IMR-90 (cell line): Measurements from ENCODE around the gene LONP1. TPM values are rescaled to one million over a fixed set of nuclear protein-coding genes. Genes with fewer than 3 reads are reported as not detected.

ENCODE experiments used
- ATAC-seq: fragments of 200-7000 bp; cut with Tn5 transposase; 2 replicates; pipeline ENCODE4 v1.9.1; 2020; ENCODE audit warnings: low read depth, mild to moderate bottlenecking, moderate library complexity
- BruUV-seq: library from RNA; stranded (reverse); fragments of 400-500 nt; replicated peaks from 2 replicates; lab custom pipeline; 2021; lab: Mats Ljungman, UMichigan
- CTCF ChIA-PET: fragments of 300-600 bp; formaldehyde crosslinking; extraction: SDS; loops from one replicate; lab custom pipeline; 2021; ENCODE audit warnings: antibody characterized with exemption; lab: Yijun Ruan, JAX
- POLR2A ChIA-PET: fragments of 300-600 bp; sonication (Branson Sonifier 250); formaldehyde crosslinking; loops from one replicate; lab custom pipeline; 2022; ENCODE audit warnings: antibody characterized with exemption; ENCODE audit not compliant: unreplicated experiment; lab: Charles Lee
- DNase-seq: peaks from one replicate; pipeline ENCODE4 v3.0.0; 2013
- H2AFZ ChIP-seq: replicated peaks from 2 replicates; pipeline ENCODE3; 2013; ENCODE audit warnings: low read length, mild to moderate bottlenecking; ENCODE audit not compliant: poor library complexity
- H2AK5ac ChIP-seq: 2 replicates; pipeline ENCODE4 v1.6.1; 2013; ENCODE audit warnings: low read depth, low read length, inconsistent platforms
- H2AK9ac ChIP-seq: replicated peaks from 2 replicates; pipeline ENCODE3; 2013; ENCODE audit warnings: mild to moderate bottlenecking, low read depth, low read length, moderate library complexity; ENCODE audit not compliant: poor library complexity
- H2BK120ac ChIP-seq: 2 replicates; pipeline ENCODE4 v1.6.1; 2013; ENCODE audit warnings: low read depth, low read length, inconsistent platforms
- H2BK15ac ChIP-seq: 3 replicates; pipeline ENCODE4 v1.6.1; 2013; ENCODE audit warnings: low read depth, low read length, inconsistent platforms
- H2BK20ac ChIP-seq: 2 replicates; pipeline ENCODE4 v1.6.1; 2013; ENCODE audit warnings: low read depth, mild to moderate bottlenecking, inconsistent platforms, low read length, moderate library complexity
- H2BK5ac ChIP-seq: 2 replicates; pipeline ENCODE4 v1.6.1; 2013; ENCODE audit warnings: mild to moderate bottlenecking, low read depth, low read length, inconsistent platforms; ENCODE audit not compliant: poor library complexity, severe bottlenecking
- H3K14ac ChIP-seq: replicated peaks from 2 replicates; pipeline ENCODE4 v1.6.1; 2013; ENCODE audit warnings: low read depth, low read length, inconsistent platforms
- H3K18ac ChIP-seq: 2 replicates; pipeline ENCODE4 v1.6.1; 2013; ENCODE audit warnings: low read depth, low read length, control low read depth
- H3K23ac ChIP-seq: 2 replicates; pipeline ENCODE4 v1.6.1; 2013; ENCODE audit warnings: low read depth, low read length, inconsistent platforms
- H3K27ac ChIP-seq: 2 replicates; pipeline ENCODE4 v1.5.1; 2013; ENCODE audit warnings: mild to moderate bottlenecking, control low read depth, low read length; ENCODE audit not compliant: insufficient read depth
- H3K27me3 ChIP-seq: 2 replicates; pipeline ENCODE4 v1.6.1; 2013; ENCODE audit warnings: low read length; ENCODE audit not compliant: control insufficient read depth, insufficient read depth
- H3K36me3 ChIP-seq: 2 replicates; pipeline ENCODE4 v1.6.1; 2013; ENCODE audit warnings: low read length, mixed read lengths; ENCODE audit not compliant: control insufficient read depth, insufficient read depth
- H3K4ac ChIP-seq: 2 replicates; pipeline ENCODE4 v1.6.1; 2013; ENCODE audit warnings: low read depth, low read length, inconsistent platforms
- H3K4me1 ChIP-seq: 2 replicates; pipeline ENCODE4 v1.6.1; 2013; ENCODE audit warnings: low read length, mixed read lengths; ENCODE audit not compliant: control insufficient read depth, insufficient read depth
- H3K4me2 ChIP-seq: 2 replicates; pipeline ENCODE4 v1.6.1; 2013; ENCODE audit warnings: low read depth, mild to moderate bottlenecking, control low read depth, low read length, moderate library complexity
- H3K4me3 ChIP-seq: 2 replicates; pipeline ENCODE4 v1.5.1; 2013; ENCODE audit warnings: low read depth, mild to moderate bottlenecking, control low read depth, low read length, moderate library complexity; ENCODE audit not compliant: insufficient read depth
- H3K56ac ChIP-seq: 2 replicates; pipeline ENCODE4 v1.6.1; 2013; ENCODE audit warnings: low read length, inconsistent platforms; ENCODE audit not compliant: insufficient read depth; ENCODE audit errors: extremely low read depth
- H3K79me1 ChIP-seq, 2 experiments: 2 replicates each; pipeline ENCODE4 v1.6.1; 2013; ENCODE audit warnings: low read length in 2 of 2, inconsistent platforms in 1 of 2, low read depth in 1 of 2
- H3K9ac ChIP-seq: 2 replicates; pipeline ENCODE4 v1.6.1; 2013; ENCODE audit warnings: low read depth, low read length, control low read depth
- H3K9me1 ChIP-seq: 2 replicates; pipeline ENCODE4 v1.6.1; 2013; ENCODE audit warnings: low read length, inconsistent platforms; ENCODE audit not compliant: insufficient read depth
- H3K9me3 ChIP-seq: 2 replicates; pipeline ENCODE4 v1.6.1; 2013; ENCODE audit warnings: low read length; ENCODE audit not compliant: control insufficient read depth, insufficient read depth
- H4K20me1 ChIP-seq: 2 replicates; pipeline ENCODE4 v1.6.1; 2013; ENCODE audit warnings: low read length, inconsistent platforms; ENCODE audit not compliant: insufficient read depth
- H4K5ac ChIP-seq: 2 replicates; pipeline ENCODE4 v1.6.1; 2013; ENCODE audit warnings: mild to moderate bottlenecking, low read depth, low read length, control low read depth
- H4K8ac ChIP-seq, 2 experiments: 2 replicates each; pipeline ENCODE4 v1.6.1; 2013; ENCODE audit warnings: low read depth in 2 of 2, low read length in 2 of 2, control low read depth in 1 of 2, inconsistent platforms in 1 of 2
- H4K91ac ChIP-seq: 2 replicates; pipeline ENCODE4 v1.6.1; 2013; ENCODE audit warnings: low read depth, low read length, inconsistent platforms; ENCODE audit not compliant: insufficient read depth
- CHD1 ChIP-seq: IDR thresholded peaks from 2 replicates; pipeline ENCODE4 v1.6.1; 2012; ENCODE audit warnings: low read depth, low read length, improper control_type of control experiment
- FOS ChIP-seq: fragments of 150-350 bp; IDR thresholded peaks from 2 replicates; pipeline ENCODE4 v1.6.1; 2016; ENCODE audit warnings: low read depth, low read length
- MAZ ChIP-seq: IDR thresholded peaks from 2 replicates; pipeline ENCODE4 v1.6.1; 2012; ENCODE audit warnings: low read depth, mild to moderate bottlenecking, low read length, improper control_type of control experiment, moderate library complexity, borderline replicate concordance
- MXI1 ChIP-seq: IDR thresholded peaks from 2 replicates; pipeline ENCODE4 v1.6.1; 2012; ENCODE audit warnings: low read depth, mild to moderate bottlenecking, low read length, moderate library complexity, borderline replicate concordance
- RCOR1 ChIP-seq: IDR thresholded peaks from 2 replicates; pipeline ENCODE4 v1.6.1; 2012; ENCODE audit warnings: mild to moderate bottlenecking, low read length, improper control_type of control experiment; ENCODE audit not compliant: insufficient replicate concordance
- SMC3 ChIP-seq: fragments of 150-350 bp; IDR thresholded peaks from 2 replicates; pipeline ENCODE4 v1.6.1; 2016; ENCODE audit warnings: low read depth, mild to moderate bottlenecking, antibody characterized with exemption, low read length, moderate library complexity
- WGBS, 2 experiments: methylation state at CpG; one replicate each; pipeline versions ENCODE4 v1.1.5 to v1.1.7; 2013; ENCODE audit warnings: missing lambda C conversion rate in 2 of 2; ENCODE audit not compliant: insufficient read length in 1 of 2; ENCODE audit errors: extremely low coverage in 2 of 2; 5-methylcytosine and 5-hydroxymethylcytosine counted together
- dilution Hi-C: fragments of 300-500 bp; cut with HindIII; formaldehyde crosslinking; loops from one replicate; pipeline ENCODE4 v1.14.3; 2018; ENCODE audit warnings: low sequenced_read_pairs; ENCODE audit not compliant: unreplicated experiment
- in situ Hi-C: fragments of 300-500 bp; cut with MboI; formaldehyde crosslinking; loops from 3 replicates; pipeline ENCODE4 v1.14.3; 2019; ENCODE audit warnings: low sequenced_read_pairs, inconsistent platforms, mixed read lengths
- intact Hi-C: fragments of 100-400 bp; cut with micrococcal nuclease; formaldehyde crosslinking; loops from 2 replicates; pipeline ENCODE4 v1.10.0; 2022
- polyA plus RNA-seq, 3 experiments: library from polyadenylated mRNA; depleted of rRNA; stranded (reverse); fragments of >200 nt; gene quantifications; 2 replicates each; pipeline ENCODE4 v1.2.3, GENCODE V29; 2012; ENCODE audit warnings: low replicate concordance in 1 of 3
- total RNA-seq: library from RNA; depleted of rRNA; stranded (reverse); fragments of >200 nt; gene quantifications from 2 replicates; pipeline ENCODE4 v1.2.3, GENCODE V29; 2012
- TF ChIP-seq, protein P1 (sequence below): fragments of 150-350 bp; IDR thresholded peaks from 2 replicates; pipeline ENCODE4 v1.6.1; 2016; ENCODE audit warnings: low read depth, mild to moderate bottlenecking, low read length, moderate library complexity, borderline replicate concordance
- TF ChIP-seq, protein P2 (sequence below): fragments of 150-350 bp; IDR thresholded peaks from 2 replicates; pipeline ENCODE4 v1.6.1; 2017; ENCODE audit warnings: mild to moderate bottlenecking, antibody characterized with exemption, low read length, low read depth

Gene LONP1
- total and polyA plus RNA-seq, 2 of the 4 experiments (the other 2 are of a cell fraction) = 64.2 to 93.2 TPM

DNA sequence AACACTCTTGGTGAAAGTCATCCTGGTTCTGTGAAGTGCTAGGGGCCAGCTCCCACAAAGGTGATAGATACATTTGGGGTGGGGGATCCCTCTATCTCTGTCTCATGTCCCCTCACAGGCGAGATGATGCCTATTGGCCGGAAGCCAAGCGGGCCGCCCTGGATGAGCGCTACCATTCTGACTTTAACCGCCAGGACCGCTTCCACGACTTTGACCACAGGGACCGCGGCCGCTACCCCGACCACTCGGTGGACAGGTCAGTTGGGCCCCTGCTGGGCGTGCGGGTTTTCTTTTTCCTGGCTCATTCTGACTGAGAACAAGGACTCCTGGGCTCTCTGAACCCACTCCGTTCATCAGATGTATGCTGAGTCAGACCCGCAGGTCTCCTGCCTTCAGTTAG is 56.0 kb downstream of the LONP1 start:
- no TSS peak for BruUV-seq
- intact Hi-C loops = no loop called here

More for the DNA sequence above, 56.0 kb downstream of the LONP1 start:
- Histone ChIP-seq H3K4me1 (no peaks in the 10 kb centered on the region), H3K18ac (no peak overlapping the region), H2BK5ac (no peak overlapping the region), H4K91ac (no peak overlapping the region), H3K4me3 (no peak overlapping the region), H3K36me3 (peaks cover 78% of the 10 kb centered on the region), H3K27me3 (no peaks in the 10 kb centered on the region), H2AK9ac (no peak overlapping the region), H3K23ac (no peak overlapping the region), H3K4ac (no peak overlapping the region), H2BK20ac (no peak overlapping the region), H2BK15ac (no peak overlapping the region), H3K79me1 (peaks cover 0 to 49% of the 10 kb centered on the region in 2 experiments; a peak in 3 of 4 replicates), H2BK120ac (no peak overlapping the region), H4K8ac (no peak overlapping the region), H3K9me3 (no peaks in the 10 kb centered on the region), H3K14ac (no peak overlapping the region), H3K9me1 (peaks cover 6% of the 10 kb centered on the region; the same call in 1 of the 2 replicates), H4K20me1 (peaks cover 31% of the 10 kb centered on the region), H3K4me2 (no peak overlapping the region), H4K5ac (no peak overlapping the region), H2AFZ (no peak overlapping the region), H3K56ac (no peak overlapping the region), H2AK5ac (no peak overlapping the region), H3K9ac (no peak overlapping the region), H3K27ac (no peak overlapping the region)
- ATAC-seq (no peak), DNase-seq (no peak)
- dilution Hi-C loops = no loop called here
- ChIA-PET POLR2A (no interaction called here), CTCF (no interaction called here)
- WGBS, 2 experiments = 96% methylated on average over 9 of the region's 17 CpGs; no CpG with 5 or more reads in 1 of the 2 experiments
- TF ChIP-seq RCOR1 = no peak
- no peak for TF ChIP-seq MXI1
- no peak for TF ChIP-seq MAZ
- TF ChIP-seq, protein P1, sequence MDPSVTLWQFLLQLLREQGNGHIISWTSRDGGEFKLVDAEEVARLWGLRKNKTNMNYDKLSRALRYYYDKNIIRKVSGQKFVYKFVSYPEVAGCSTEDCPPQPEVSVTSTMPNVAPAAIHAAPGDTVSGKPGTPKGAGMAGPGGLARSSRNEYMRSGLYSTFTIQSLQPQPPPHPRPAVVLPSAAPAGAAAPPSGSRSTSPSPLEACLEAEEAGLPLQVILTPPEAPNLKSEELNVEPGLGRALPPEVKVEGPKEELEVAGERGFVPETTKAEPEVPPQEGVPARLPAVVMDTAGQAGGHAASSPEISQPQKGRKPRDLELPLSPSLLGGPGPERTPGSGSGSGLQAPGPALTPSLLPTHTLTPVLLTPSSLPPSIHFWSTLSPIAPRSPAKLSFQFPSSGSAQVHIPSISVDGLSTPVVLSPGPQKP = no peak
- TF ChIP-seq, protein P2, sequence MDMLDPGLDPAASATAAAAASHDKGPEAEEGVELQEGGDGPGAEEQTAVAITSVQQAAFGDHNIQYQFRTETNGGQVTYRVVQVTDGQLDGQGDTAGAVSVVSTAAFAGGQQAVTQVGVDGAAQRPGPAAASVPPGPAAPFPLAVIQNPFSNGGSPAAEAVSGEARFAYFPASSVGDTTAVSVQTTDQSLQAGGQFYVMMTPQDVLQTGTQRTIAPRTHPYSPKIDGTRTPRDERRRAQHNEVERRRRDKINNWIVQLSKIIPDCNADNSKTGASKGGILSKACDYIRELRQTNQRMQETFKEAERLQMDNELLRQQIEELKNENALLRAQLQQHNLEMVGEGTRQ = no peak
- no peak for TF ChIP-seq SMC3
- TF ChIP-seq FOS = no peak
- no peak for TF ChIP-seq CHD1
- in situ Hi-C loops = no loop called here
